WTC11 (cell line): ENCODE data around the gene CCDC124. TPM values are rescaled to one million over a fixed set of nuclear protein-coding genes. Genes with fewer than 3 reads are reported as not detected.

ENCODE experiments used
- ATAC-seq: fragments of 200-7000 bp; cut with Tn5 transposase; 2 replicates; pipeline ENCODE4 v1.10.0; 2021; ENCODE audit warnings: mild to moderate bottlenecking, moderate library complexity
- CTCF ChIA-PET: fragments of 300-600 bp; sonication (Branson Sonifier 250); formaldehyde crosslinking; loops from one replicate; lab custom pipeline; 2021; ENCODE audit warnings: antibody characterized with exemption; lab: Charles Lee
- POLR2A ChIA-PET: fragments of 350-600 bp; sonication (Branson Sonifier 250); formaldehyde crosslinking; loops from one replicate; lab custom pipeline; 2021; ENCODE audit warnings: antibody characterized with exemption; lab: Charles Lee
- DNase-seq: peaks from one replicate; pipeline ENCODE4 v3.0.0; 2021; ENCODE audit warnings: low spot score
- H3K27ac Mint-ChIP-seq: 2 replicates; pipeline ENCODE4 v1.8.0; 2021; ENCODE audit warnings: mixed read lengths
- H3K27me3 Mint-ChIP-seq: 2 replicates; pipeline ENCODE4 v1.8.0; 2021; ENCODE audit warnings: low read depth, mild to moderate bottlenecking, moderate library complexity, mixed read lengths
- H3K36me3 Mint-ChIP-seq: 2 replicates; pipeline ENCODE4 v1.8.0; 2021; ENCODE audit warnings: mixed read lengths
- H3K4me1 Mint-ChIP-seq: 2 replicates; pipeline ENCODE4 v1.8.0; 2022; ENCODE audit warnings: mixed read lengths
- H3K4me3 Mint-ChIP-seq: 2 replicates; pipeline ENCODE4 v1.8.0; 2021; ENCODE audit warnings: mild to moderate bottlenecking, moderate library complexity, mixed read lengths
- H3K9me3 Mint-ChIP-seq: 2 replicates; pipeline ENCODE4 v1.8.0; 2021; ENCODE audit warnings: mixed read lengths
- CBFB ChIP-seq: sonication (generic); formaldehyde crosslinking; IDR thresholded peaks from 2 replicates; pipeline ENCODE4 v1.8.1; 2022; ENCODE audit warnings: mild to moderate bottlenecking, low read depth, missing genetic modification reagents
- FOXP1 ChIP-seq: sonication (generic); formaldehyde crosslinking; IDR thresholded peaks from 2 replicates; pipeline ENCODE4 v1.8.0; 2022; ENCODE audit warnings: missing genetic modification reagents, mild to moderate bottlenecking, moderate library complexity, borderline replicate concordance
- FOXP4 ChIP-seq: sonication (generic); formaldehyde crosslinking; IDR thresholded peaks from 2 replicates; pipeline ENCODE4 v1.8.0; 2022; ENCODE audit warnings: mild to moderate bottlenecking, missing genetic modification reagents
- HMGA2 ChIP-seq: fragments of 250-450 bp; sonication (Bioruptor Pico); IDR thresholded peaks from 2 replicates; pipeline ENCODE4 v1.4.0; 2021; ENCODE audit warnings: mild to moderate bottlenecking, moderate library complexity
- IRF1 ChIP-seq: sonication (generic); formaldehyde crosslinking; IDR thresholded peaks from 2 replicates; pipeline ENCODE4 v1.8.0; 2023; ENCODE audit warnings: missing genetic modification reagents
- NFE2L1 ChIP-seq: sonication (generic); formaldehyde crosslinking; IDR thresholded peaks from 2 replicates; pipeline ENCODE4 v1.8.1; 2023; ENCODE audit warnings: missing genetic modification reagents
- NFYB ChIP-seq: sonication (generic); formaldehyde crosslinking; conservative IDR thresholded peaks from 2 replicates; pipeline ENCODE4 v1.8.0; 2022; ENCODE audit warnings: low read depth, missing genetic modification reagents
- NR2C2 ChIP-seq: sonication (generic); formaldehyde crosslinking; IDR thresholded peaks from 2 replicates; pipeline ENCODE4 v1.8.0; 2022; ENCODE audit warnings: mild to moderate bottlenecking, missing genetic modification reagents
- PRDM15 ChIP-seq: sonication (generic); formaldehyde crosslinking; IDR thresholded peaks from 2 replicates; pipeline ENCODE4 v1.8.0; 2022; ENCODE audit warnings: missing genetic modification reagents
- ZNF232 ChIP-seq: sonication (generic); formaldehyde crosslinking; IDR thresholded peaks from 2 replicates; pipeline ENCODE4 v1.8.0; 2022; ENCODE audit warnings: mild to moderate bottlenecking, missing genetic modification reagents
- ZNF263 ChIP-seq: sonication (generic); formaldehyde crosslinking; IDR thresholded peaks from 2 replicates; pipeline ENCODE4 v1.8.1; 2022; ENCODE audit warnings: low read depth, mild to moderate bottlenecking, moderate library complexity, missing genetic modification reagents
- ZNF423 ChIP-seq: fragments of 250-450 bp; sonication (Bioruptor Pico); IDR thresholded peaks from 2 replicates; pipeline ENCODE4 v2.1.2; 2022; ENCODE audit warnings: mild to moderate bottlenecking, moderate library complexity
- ZNF671 ChIP-seq: fragments of 250-450 bp; sonication (Bioruptor Pico); IDR thresholded peaks from 2 replicates; pipeline ENCODE4 v1.8.0; 2021; ENCODE audit warnings: mild to moderate bottlenecking
- total RNA-seq: library from RNA; stranded (reverse); gene quantifications from 3 replicates; pipeline ENCODE4 v1.2.3, GENCODE V29; 2021
- TF ChIP-seq, protein P1 (sequence below): fragments of 250-450 bp; sonication (Bioruptor Pico); IDR thresholded peaks from 2 replicates; pipeline ENCODE4 v1.9.0; 2021; ENCODE audit warnings: mild to moderate bottlenecking, borderline replicate concordance
- TF ChIP-seq, protein P2 (sequence below): sonication (generic); formaldehyde crosslinking; IDR thresholded peaks from 2 replicates; pipeline ENCODE4 v1.8.1; 2023; ENCODE audit warnings: mild to moderate bottlenecking, missing genetic modification reagents, moderate library complexity
- TF ChIP-seq, protein P3 (sequence below): sonication (generic); formaldehyde crosslinking; IDR thresholded peaks from 2 replicates; pipeline ENCODE4 v1.8.1; 2023; ENCODE audit warnings: mild to moderate bottlenecking, missing genetic modification reagents, moderate library complexity
- TF ChIP-seq, protein P4 (sequence below): fragments of 250-450 bp; sonication (Bioruptor Pico); conservative IDR thresholded peaks from 2 replicates; pipeline ENCODE4 v1.9.0; 2021; ENCODE audit warnings: mild to moderate bottlenecking
- TF ChIP-seq, protein P5 (sequence below): sonication (generic); formaldehyde crosslinking; IDR thresholded peaks from 2 replicates; pipeline ENCODE4 v1.8.1; 2022; ENCODE audit warnings: mild to moderate bottlenecking, moderate library complexity, missing genetic modification reagents
- TF ChIP-seq, protein P6 (sequence below): fragments of 250-450 bp; sonication (Bioruptor Pico); IDR thresholded peaks from 2 replicates; pipeline ENCODE4 v2.1.2; 2022; ENCODE audit warnings: mild to moderate bottlenecking, moderate library complexity

Gene CCDC124
- total RNA-seq, 1 experiment from 2014 or later, result 156 TPM

GRCh38 chr19:17988161-17988560 is 55.3 kb downstream of the CCDC124 start (continued):
- TF ChIP-seq, protein P1, sequence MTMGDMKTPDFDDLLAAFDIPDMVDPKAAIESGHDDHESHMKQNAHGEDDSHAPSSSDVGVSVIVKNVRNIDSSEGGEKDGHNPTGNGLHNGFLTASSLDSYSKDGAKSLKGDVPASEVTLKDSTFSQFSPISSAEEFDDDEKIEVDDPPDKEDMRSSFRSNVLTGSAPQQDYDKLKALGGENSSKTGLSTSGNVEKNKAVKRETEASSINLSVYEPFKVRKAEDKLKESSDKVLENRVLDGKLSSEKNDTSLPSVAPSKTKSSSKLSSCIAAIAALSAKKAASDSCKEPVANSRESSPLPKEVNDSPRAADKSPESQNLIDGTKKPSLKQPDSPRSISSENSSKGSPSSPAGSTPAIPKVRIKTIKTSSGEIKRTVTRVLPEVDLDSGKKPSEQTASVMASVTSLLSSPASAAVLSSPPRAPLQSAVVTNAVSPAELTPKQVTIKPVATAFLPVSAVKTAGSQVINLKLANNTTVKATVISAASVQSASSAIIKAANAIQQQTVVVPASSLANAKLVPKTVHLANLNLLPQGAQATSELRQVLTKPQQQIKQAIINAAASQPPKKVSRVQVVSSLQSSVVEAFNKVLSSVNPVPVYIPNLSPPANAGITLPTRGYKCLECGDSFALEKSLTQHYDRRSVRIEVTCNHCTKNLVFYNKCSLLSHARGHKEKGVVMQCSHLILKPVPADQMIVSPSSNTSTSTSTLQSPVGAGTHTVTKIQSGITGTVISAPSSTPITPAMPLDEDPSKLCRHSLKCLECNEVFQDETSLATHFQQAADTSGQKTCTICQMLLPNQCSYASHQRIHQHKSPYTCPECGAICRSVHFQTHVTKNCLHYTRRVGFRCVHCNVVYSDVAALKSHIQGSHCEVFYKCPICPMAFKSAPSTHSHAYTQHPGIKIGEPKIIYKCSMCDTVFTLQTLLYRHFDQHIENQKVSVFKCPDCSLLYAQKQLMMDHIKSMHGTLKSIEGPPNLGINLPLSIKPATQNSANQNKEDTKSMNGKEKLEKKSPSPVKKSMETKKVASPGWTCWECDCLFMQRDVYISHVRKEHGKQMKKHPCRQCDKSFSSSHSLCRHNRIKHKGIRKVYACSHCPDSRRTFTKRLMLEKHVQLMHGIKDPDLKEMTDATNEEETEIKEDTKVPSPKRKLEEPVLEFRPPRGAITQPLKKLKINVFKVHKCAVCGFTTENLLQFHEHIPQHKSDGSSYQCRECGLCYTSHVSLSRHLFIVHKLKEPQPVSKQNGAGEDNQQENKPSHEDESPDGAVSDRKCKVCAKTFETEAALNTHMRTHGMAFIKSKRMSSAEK (CRISPR knock-in tag), result no peak
- TF ChIP-seq NFYB (CRISPR knock-in tag) (no peak), FOXP1 (CRISPR knock-in tag) (no peak), CBFB (no peak), NFE2L1 (no peak), ZNF671 (CRISPR knock-in tag) (no peak), ZNF263 (CRISPR knock-in tag) (no peak)
- TF ChIP-seq, protein P2, sequence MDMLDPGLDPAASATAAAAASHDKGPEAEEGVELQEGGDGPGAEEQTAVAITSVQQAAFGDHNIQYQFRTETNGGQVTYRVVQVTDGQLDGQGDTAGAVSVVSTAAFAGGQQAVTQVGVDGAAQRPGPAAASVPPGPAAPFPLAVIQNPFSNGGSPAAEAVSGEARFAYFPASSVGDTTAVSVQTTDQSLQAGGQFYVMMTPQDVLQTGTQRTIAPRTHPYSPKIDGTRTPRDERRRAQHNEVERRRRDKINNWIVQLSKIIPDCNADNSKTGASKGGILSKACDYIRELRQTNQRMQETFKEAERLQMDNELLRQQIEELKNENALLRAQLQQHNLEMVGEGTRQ (CRISPR knock-in tag), result no peak

DNA sequence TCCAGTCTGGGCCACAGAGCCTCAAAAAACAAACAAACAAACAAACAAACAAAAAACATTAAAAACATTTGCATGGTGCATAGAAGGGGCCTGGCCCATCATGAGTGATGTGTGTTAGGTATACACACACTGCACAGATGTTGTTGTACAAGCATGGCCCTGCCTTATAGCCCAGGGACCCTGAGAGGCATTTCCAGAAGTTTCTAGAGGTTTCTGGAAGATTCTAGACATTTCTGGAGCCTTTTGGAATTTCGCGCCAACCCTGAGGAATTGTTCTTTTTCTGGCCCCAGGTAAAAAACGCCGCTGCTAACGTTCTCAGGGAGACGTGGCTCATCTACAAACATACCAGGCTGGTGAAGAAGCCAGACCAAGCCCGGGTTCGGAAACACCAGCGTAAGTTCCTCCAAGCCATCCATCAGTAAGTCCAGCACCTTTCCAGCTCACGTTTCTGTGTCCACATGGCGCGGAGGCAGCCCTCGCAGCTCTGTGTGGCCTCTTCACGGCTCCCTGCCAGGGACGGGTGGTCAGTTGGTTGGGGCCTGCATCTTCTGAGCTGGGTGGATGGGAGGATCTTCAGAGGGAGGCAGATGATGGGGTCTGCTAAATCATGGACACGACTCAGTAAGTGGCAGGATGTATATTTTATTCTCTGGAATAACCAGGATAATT is 56.7 kb downstream of the CCDC124 start:
- no peak overlapping the region for H3K4me3 Mint-ChIP-seq
- no peak for ATAC-seq
- POLR2A ChIA-PET, result no interaction called here
- peaks cover 5% of the 10 kb centered on the region for H3K4me1 Mint-ChIP-seq
- no peaks in the 10 kb centered on the region for H3K9me3 Mint-ChIP-seq
- no peaks in the 10 kb centered on the region for H3K27me3 Mint-ChIP-seq
- H3K27ac Mint-ChIP-seq, result no peak overlapping the region
- DNase-seq, result no peak
- CTCF ChIA-PET, result interaction anchor here (1.4 kb wide), 1 partner anchor 44 kb away, joined by 4 read pairs; no protein-coding TSS in a partner anchor
- H3K36me3 Mint-ChIP-seq, result no peaks in the 10 kb centered on the region
- no peak for TF ChIP-seq ZNF423 (CRISPR knock-in tag)
- no peak for TF ChIP-seq IRF1 (CRISPR knock-in tag)
- no peak for TF ChIP-seq NR2C2 (CRISPR knock-in tag)
- TF ChIP-seq FOXP4 (CRISPR knock-in tag), result no peak
- no peak for TF ChIP-seq HMGA2
- TF ChIP-seq, protein P3, sequence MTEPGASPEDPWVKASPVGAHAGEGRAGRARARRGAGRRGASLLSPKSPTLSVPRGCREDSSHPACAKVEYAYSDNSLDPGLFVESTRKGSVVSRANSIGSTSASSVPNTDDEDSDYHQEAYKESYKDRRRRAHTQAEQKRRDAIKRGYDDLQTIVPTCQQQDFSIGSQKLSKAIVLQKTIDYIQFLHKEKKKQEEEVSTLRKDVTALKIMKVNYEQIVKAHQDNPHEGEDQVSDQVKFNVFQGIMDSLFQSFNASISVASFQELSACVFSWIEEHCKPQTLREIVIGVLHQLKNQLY (CRISPR knock-in tag), result no peak
- TF ChIP-seq, protein P4, sequence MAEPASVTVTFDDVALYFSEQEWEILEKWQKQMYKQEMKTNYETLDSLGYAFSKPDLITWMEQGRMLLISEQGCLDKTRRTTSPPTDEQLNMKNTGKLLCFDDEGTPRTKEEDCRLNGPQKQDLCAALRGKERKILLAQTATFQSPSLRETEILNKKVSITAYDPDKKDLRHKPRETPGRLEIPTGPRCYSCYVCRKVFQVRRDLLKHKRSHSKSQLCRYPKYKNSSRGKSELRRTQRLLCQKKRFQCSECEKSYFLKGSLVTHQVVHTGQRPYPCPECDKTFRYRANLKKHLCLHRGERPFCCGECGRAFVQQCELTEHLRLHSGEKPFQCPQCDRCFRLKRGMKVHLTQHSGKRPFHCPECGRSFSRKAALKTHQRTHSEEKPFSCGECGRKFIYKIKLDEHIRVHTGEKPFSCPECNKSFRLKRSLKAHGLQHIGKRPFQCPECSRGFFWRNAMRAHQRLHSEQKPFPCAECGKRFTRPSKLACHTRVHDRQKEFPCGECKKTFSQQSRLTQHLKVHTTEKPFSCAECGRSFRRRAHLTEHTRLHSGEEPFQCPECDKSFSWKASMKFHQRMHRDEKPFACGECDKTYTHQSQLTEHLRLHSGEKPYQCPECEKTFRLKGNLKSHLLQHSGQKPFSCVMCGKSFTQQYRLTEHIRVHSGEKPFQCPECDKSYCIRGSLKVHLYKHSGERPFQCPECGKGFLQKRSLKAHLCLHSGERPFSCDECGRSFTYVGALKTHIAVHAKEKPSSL (CRISPR knock-in tag), result no peak
- TF ChIP-seq, protein P5, sequence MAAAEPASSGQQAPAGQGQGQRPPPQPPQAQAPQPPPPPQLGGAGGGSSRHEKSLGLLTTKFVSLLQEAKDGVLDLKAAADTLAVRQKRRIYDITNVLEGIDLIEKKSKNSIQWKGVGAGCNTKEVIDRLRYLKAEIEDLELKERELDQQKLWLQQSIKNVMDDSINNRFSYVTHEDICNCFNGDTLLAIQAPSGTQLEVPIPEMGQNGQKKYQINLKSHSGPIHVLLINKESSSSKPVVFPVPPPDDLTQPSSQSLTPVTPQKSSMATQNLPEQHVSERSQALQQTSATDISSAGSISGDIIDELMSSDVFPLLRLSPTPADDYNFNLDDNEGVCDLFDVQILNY (CRISPR knock-in tag), result no peak
- TF ChIP-seq, protein P6, sequence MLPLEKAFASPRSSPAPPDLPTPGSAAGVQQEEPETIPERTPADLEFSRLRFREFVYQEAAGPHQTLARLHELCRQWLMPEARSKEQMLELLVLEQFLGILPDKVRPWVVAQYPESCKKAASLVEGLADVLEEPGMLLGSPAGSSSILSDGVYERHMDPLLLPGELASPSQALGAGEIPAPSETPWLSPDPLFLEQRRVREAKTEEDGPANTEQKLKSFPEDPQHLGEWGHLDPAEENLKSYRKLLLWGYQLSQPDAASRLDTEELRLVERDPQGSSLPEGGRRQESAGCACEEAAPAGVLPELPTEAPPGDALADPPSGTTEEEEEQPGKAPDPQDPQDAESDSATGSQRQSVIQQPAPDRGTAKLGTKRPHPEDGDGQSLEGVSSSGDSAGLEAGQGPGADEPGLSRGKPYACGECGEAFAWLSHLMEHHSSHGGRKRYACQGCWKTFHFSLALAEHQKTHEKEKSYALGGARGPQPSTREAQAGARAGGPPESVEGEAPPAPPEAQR (CRISPR knock-in tag), result no peak
- TF ChIP-seq ZNF232, result no peak
- no peak for TF ChIP-seq PRDM15 (CRISPR knock-in tag)
